MCF 10A (cell line): ENCODE data around the gene USP13. TPM values are rescaled to one million over a fixed set of nuclear protein-coding genes. Genes with fewer than 3 reads are reported as not detected.

Experiments used
- BruUV-seq: library from RNA; stranded (reverse); fragments of 400-500 nt; replicated peaks from 2 replicates; lab custom pipeline; 2021; lab: Mats Ljungman, UMichigan
- CTCF ChIA-PET: fragments of 300-600 bp; sonication (Branson Sonifier 250); formaldehyde crosslinking; extraction: SDS; loops from one replicate; lab custom pipeline; 2021; ENCODE audit warnings: antibody characterized with exemption, inconsistent platforms; lab: Yijun Ruan, JAX
- POLR2A ChIA-PET: fragments of 300-600, 350-650 bp; sonication (Branson Sonifier 250); formaldehyde crosslinking; extraction: SDS; loops from one replicate; lab custom pipeline; 2020; ENCODE audit warnings: antibody characterized with exemption, inconsistent platforms; lab: Yijun Ruan, JAX
- DNase-seq: peaks from one replicate; pipeline ENCODE4 v3.0.0-alpha.2; 2018; ENCODE audit not compliant: unreplicated experiment
- H3K27ac Mint-ChIP-seq: one replicate; pipeline ENCODE4 v1.8.0; 2022; ENCODE audit warnings: mild to moderate bottlenecking, low read depth, mixed read lengths; ENCODE audit not compliant: unreplicated experiment
- H3K27me3 Mint-ChIP-seq: one replicate; pipeline ENCODE4 v1.8.0; 2022; ENCODE audit warnings: mixed read lengths; ENCODE audit not compliant: insufficient read depth, unreplicated experiment
- H3K36me3 Mint-ChIP-seq: one replicate; pipeline ENCODE4 v1.8.0; 2022; ENCODE audit warnings: mild to moderate bottlenecking, moderate library complexity, mixed read lengths; ENCODE audit not compliant: insufficient read depth, unreplicated experiment
- H3K4me1 Mint-ChIP-seq: one replicate; pipeline ENCODE4 v1.8.0; 2022; ENCODE audit warnings: mixed read lengths; ENCODE audit not compliant: insufficient read depth, unreplicated experiment
- H3K4me3 Mint-ChIP-seq: one replicate; pipeline ENCODE4 v1.8.0; 2022; ENCODE audit warnings: mild to moderate bottlenecking, moderate library complexity, mixed read lengths; ENCODE audit not compliant: unreplicated experiment
- H3K9me3 Mint-ChIP-seq: one replicate; pipeline ENCODE4 v1.8.0; 2022; ENCODE audit warnings: mixed read lengths; ENCODE audit not compliant: unreplicated experiment
- CTCF ChIP-seq: fragments of 200-600 bp; IDR thresholded peaks from one replicate; pipeline ENCODE4 v1.8.0; 2022; ENCODE audit warnings: antibody characterized with exemption, mild to moderate bottlenecking; ENCODE audit not compliant: unreplicated experiment
- intact Hi-C: fragments of 100-400 bp; cut with micrococcal nuclease; formaldehyde crosslinking; loops from 2 replicates; pipeline ENCODE4 v1.14.1; 2022
- total RNA-seq: library from RNA; stranded (reverse); gene quantifications from 2 replicates; pipeline ENCODE4 v1.2.3, GENCODE V29; 2022

Gene USP13
- total RNA-seq, 1 experiment from 2014 or later: 9.7 TPM

- POLR2A ChIA-PET: no interaction called here
- no peak for DNase-seq
- BruUV-seq: no TSS peak
- H3K27me3 Mint-ChIP-seq: no peaks in the 10 kb centered on the region
- H3K9me3 Mint-ChIP-seq: no peaks in the 10 kb centered on the region
- intact Hi-C loops: no loop called here
- peaks cover 18% of the 10 kb centered on the region for H3K4me1 Mint-ChIP-seq
- CTCF ChIA-PET: no interaction called here
- H3K4me3 Mint-ChIP-seq: no peak overlapping the region
- no peak for TF ChIP-seq CTCF
- no peak overlapping the region for H3K27ac Mint-ChIP-seq
- H3K36me3 Mint-ChIP-seq: peaks cover 5% of the 10 kb centered on the region
Measured at GRCh38 chr3:179828738-179829137, 175.9 kb downstream of the USP13 start.

- Mint-ChIP-seq H3K4me3 (no peak overlapping the region), H3K9me3 (no peaks in the 10 kb centered on the region), H3K36me3 (peaks cover 5% of the 10 kb centered on the region), H3K4me1 (peaks cover 18% of the 10 kb centered on the region), H3K27ac (no peak overlapping the region), H3K27me3 (no peaks in the 10 kb centered on the region)
- no peak for TF ChIP-seq CTCF
- no TSS peak for BruUV-seq
- no peak for DNase-seq
- intact Hi-C loops: no loop called here
- POLR2A ChIA-PET: no interaction called here
- CTCF ChIA-PET: interaction anchor here (0.7 kb wide), 2 partner anchors 19 to 79 kb away, joined by 4 read pairs; no protein-coding TSS in a partner anchor
Measured at GRCh38 chr3:179829401-179829800, 176.6 kb downstream of the USP13 start.

GRCh38 chr3:179832333-179832854 lies 179.6 kb downstream of the USP13 start:
- Mint-ChIP-seq H3K27ac (no peak overlapping the region), H3K4me3 (no peak overlapping the region), H3K4me1 (peaks cover 4% of the 10 kb centered on the region), H3K27me3 (no peaks in the 10 kb centered on the region), H3K36me3 (no peaks in the 10 kb centered on the region), H3K9me3 (no peaks in the 10 kb centered on the region)
- no peak for TF ChIP-seq CTCF
- DNase-seq: no peak
- ChIA-PET POLR2A (interaction anchor here (0.6 kb wide), 1 partner anchor 78 kb away, joined by 4 read pairs; no protein-coding TSS in a partner anchor), CTCF (interaction anchor here (1.1 kb wide), 1 partner anchor 21 kb away, joined by 4 read pairs; no protein-coding TSS in a partner anchor)
- intact Hi-C loops: no loop called here
- BruUV-seq: no TSS peak

GRCh38 chr3:179833294-179833693 lies 180.5 kb downstream of the USP13 start:
- no peak for DNase-seq
- Mint-ChIP-seq H3K27me3 (no peaks in the 10 kb centered on the region), H3K4me1 (peaks cover 4% of the 10 kb centered on the region), H3K27ac (no peak overlapping the region), H3K4me3 (no peak overlapping the region), H3K9me3 (no peaks in the 10 kb centered on the region), H3K36me3 (no peaks in the 10 kb centered on the region)
- intact Hi-C loops: no loop called here
- ChIA-PET CTCF (interaction anchor here (0.7 to 1.1 kb wide), 2 partner anchors 22 to 66 kb away, joined by 3 to 4 read pairs; no protein-coding TSS in a partner anchor), POLR2A (interaction anchor here (0.6 kb wide), 1 partner anchor 79 kb away, joined by 4 read pairs; no protein-coding TSS in a partner anchor)
- no TSS peak for BruUV-seq
- TF ChIP-seq CTCF: no peak
